ENCODE results near the gene ZNF414.
"Not testable (repeated sequence)": the region's sequence is repeated elsewhere in the genome, so short reads cannot be mapped to it uniquely, and the experiment has no call there.

ZNF414 gene

GRCh38 chr19:8517551-8518442, 3.8 kb upstream of the ZNF414 start:
- DNase-seq, result peak; percentile 96

GRCh38 chr19:8515317-8515716, 1.4 kb upstream of the ZNF414 start:
- DNase-seq, result peak; percentile 79

- not testable (repeated sequence) for DNase-seq
Measured at GRCh38 chr19:8514505-8515009, 590 bp upstream of the ZNF414 start.

- no peak for DNase-seq
Measured at GRCh38 chr19:8513036-8513686, 806 bp downstream of the ZNF414 start.

- no peak for DNase-seq
Measured at GRCh38 chr19:8512115-8512967, 1.6 kb downstream of the ZNF414 start.

- DNase-seq, result no peak
Measured at GRCh38 chr19:8511573-8512101, 2.3 kb downstream of the ZNF414 start.

GRCh38 chr19:8510589-8511115, 3.3 kb downstream of the ZNF414 start:
- DNase-seq, result no peak

GRCh38 chr19:8506402-8506957, 7.5 kb downstream of the ZNF414 start:
- no peak for DNase-seq

- peak; percentile 58 for DNase-seq
Measured at GRCh38 chr19:8505680-8506401, 8.1 kb downstream of the ZNF414 start.

- DNase-seq, result no peak
Measured at GRCh38 chr19:8504919-8505318, 9.0 kb downstream of the ZNF414 start.

GRCh38 chr19:8504171-8504570, 9.8 kb downstream of the ZNF414 start:
- peak; percentile 96 for DNase-seq

- peak; percentile 59 for DNase-seq
Measured at GRCh38 chr19:8503510-8503909, 10.5 kb downstream of the ZNF414 start.

- peak; percentile 31 for DNase-seq
Measured at GRCh38 chr19:8501981-8502380, 12.0 kb downstream of the ZNF414 start.

GRCh38 chr19:8501516-8501915, 12.5 kb downstream of the ZNF414 start:
- no peak for DNase-seq

- DNase-seq, result peak; percentile 96
Measured at GRCh38 chr19:8500158-8500557, 13.8 kb downstream of the ZNF414 start.

GRCh38 chr19:8499048-8499833, 14.7 kb downstream of the ZNF414 start:
- DNase-seq, result no peak

- DNase-seq, result no peak
Measured at GRCh38 chr19:8498295-8498694, 15.7 kb downstream of the ZNF414 start.

GRCh38 chr19:8494158-8494557, 19.8 kb downstream of the ZNF414 start:
- peak; percentile 94 for DNase-seq

- no peak for DNase-seq
Measured at GRCh38 chr19:8491574-8491973, 22.4 kb downstream of the ZNF414 start.

- no peak for DNase-seq
Measured at GRCh38 chr19:8490873-8491272, 23.1 kb downstream of the ZNF414 start.

- no peak for DNase-seq
Measured at GRCh38 chr19:8490395-8490760, 23.6 kb downstream of the ZNF414 start.

Measured in GF-D8 (cell line).